Measurements from ENCODE around the gene ETS1.

- TF ChIP-seq EZH2 (IDR thresholded peaks at IDR 0.05; ENCODE audit: borderline replicate concordance, low read depth, low read length, severe bottlenecking): no peak
- no peak for TF ChIP-seq CTCF (IDR thresholded peaks at IDR 0.05; ENCODE audit: borderline replicate concordance, extremely low read depth, low read length, poor library complexity, severe bottlenecking)
Observed at GRCh38 chr11:128629516-128630106, 42.3 kb upstream of the ETS1 start.

All from DND-41 (cell line).